HuH-7 (cell line): ENCODE results near the gene COL13A1.

ENCODE experiments used
- DNase-seq: peaks from one replicate; pipeline ENCODE4 v3.0.0; 2011; ENCODE audit warnings: low spot score

The COL13A1 gene

GRCh38 chr10:69867699-69868558 is 66.2 kb downstream of the COL13A1 start:
- DNase-seq, result no peak

GRCh38 chr10:69868821-69869220 is 67.1 kb downstream of the COL13A1 start:
- no peak for DNase-seq

GRCh38 chr10:69869291-69869961 is 67.7 kb downstream of the COL13A1 start:
- no peak for DNase-seq

GRCh38 chr10:69870591-69870990 is 68.9 kb downstream of the COL13A1 start:
- DNase-seq, result no peak

- no peak for DNase-seq
Measured at GRCh38 chr10:69871074-69871473, 69.4 kb downstream of the COL13A1 start.

- DNase-seq, result no peak
Measured at GRCh38 chr10:69872323-69872722, 70.6 kb downstream of the COL13A1 start.

- no peak for DNase-seq
Measured at GRCh38 chr10:69873135-69873639, 71.5 kb downstream of the COL13A1 start.

GRCh38 chr10:69874449-69874848 is 72.7 kb downstream of the COL13A1 start:
- DNase-seq, result no peak

GRCh38 chr10:69875856-69876255 is 74.2 kb downstream of the COL13A1 start:
- DNase-seq, result no peak

GRCh38 chr10:69876286-69876685 is 74.6 kb downstream of the COL13A1 start:
- no peak for DNase-seq

GRCh38 chr10:69876931-69877330 is 75.2 kb downstream of the COL13A1 start:
- no peak for DNase-seq

- no peak for DNase-seq
Measured at GRCh38 chr10:69878038-69878437, 76.3 kb downstream of the COL13A1 start.

GRCh38 chr10:69878951-69879350 is 77.2 kb downstream of the COL13A1 start:
- DNase-seq, result no peak

GRCh38 chr10:69879634-69880257 is 78.0 kb downstream of the COL13A1 start:
- no peak for DNase-seq

- no peak for DNase-seq
Measured at GRCh38 chr10:69880301-69881081, 78.8 kb downstream of the COL13A1 start.

GRCh38 chr10:69881202-69881601 is 79.5 kb downstream of the COL13A1 start:
- DNase-seq, result no peak

- DNase-seq, result peak; percentile 56
Measured at GRCh38 chr10:69883310-69884023, 81.8 kb downstream of the COL13A1 start.

- DNase-seq, result no peak
Measured at GRCh38 chr10:69884024-69884367, 82.3 kb downstream of the COL13A1 start.

- no peak for DNase-seq
Measured at GRCh38 chr10:69884686-69885085, 83.0 kb downstream of the COL13A1 start.

GRCh38 chr10:69885379-69886013 is 83.8 kb downstream of the COL13A1 start:
- peak; percentile 40 for DNase-seq
